Endothelial cell of umbilical vein (primary cell): Measurements from ENCODE around the gene WHRN. TPM values are rescaled to one million over a fixed set of nuclear protein-coding genes. Genes with fewer than 3 reads are reported as not detected.

Experiments
- BruUV-seq: library from RNA; stranded (reverse); fragments of 400-500 nt; replicated peaks from 2 replicates; lab custom pipeline; 2021; lab: Mats Ljungman, UMichigan
- CTCF ChIA-PET: fragments of 300-600, 350-600 bp; sonication (Branson Sonifier 250); formaldehyde crosslinking; loops from one replicate; lab custom pipeline; 2021; ENCODE audit warnings: antibody characterized with exemption, inconsistent platforms; lab: Charles Lee
- POLR2A ChIA-PET: fragments of 300-600, 350-600 bp; sonication (Branson Sonifier 250); formaldehyde crosslinking; loops from one replicate; lab custom pipeline; 2021; ENCODE audit warnings: antibody characterized with exemption, inconsistent platforms; lab: Charles Lee
- DNase-seq: peaks from one replicate; pipeline ENCODE4 v3.0.0-alpha.2; 2011; ENCODE audit warnings: low read depth, low spot score
- FAIRE-seq: peaks from 2 replicates; lab custom pipeline; 2011; peaks lifted over from hg19 to GRCh38; lab: Jason Lieb, UNC
- H2AFZ ChIP-seq: 2 replicates; pipeline ENCODE4 v1.6.0; 2012; ENCODE audit warnings: low read depth, low read length, control low read depth, inconsistent platforms
- H3K27ac ChIP-seq: 2 replicates; pipeline ENCODE4 v1.5.1; 2011; ENCODE audit warnings: low read depth, mild to moderate bottlenecking, control low read depth, low read length, moderate library complexity; ENCODE audit not compliant: insufficient read depth
- H3K27me3 ChIP-seq, 2 experiments: 2 replicates each; pipeline versions ENCODE4 v1.6.0 to v1.6.1; 2011; ENCODE audit warnings: low read length in 2 of 2, mixed read lengths in 1 of 2; ENCODE audit not compliant: control insufficient read depth in 2 of 2, insufficient read depth in 2 of 2
- H3K36me3 ChIP-seq, 2 experiments: 2 replicates in 1 of 2; 3 replicates in 1 of 2; pipeline ENCODE4 v1.5.1; 2011; ENCODE audit warnings: low read length in 2 of 2, mild to moderate bottlenecking in 1 of 2, moderate library complexity in 1 of 2; ENCODE audit not compliant: control insufficient read depth in 2 of 2, insufficient read depth in 2 of 2; ENCODE audit errors: extremely low read depth in 1 of 2
- H3K4me1 ChIP-seq: 3 replicates; pipeline ENCODE4 v1.5.1; 2011; ENCODE audit warnings: mild to moderate bottlenecking, low read length; ENCODE audit not compliant: control insufficient read depth, insufficient read depth; ENCODE audit errors: extremely low read depth
- H3K4me2 ChIP-seq: 2 replicates; pipeline ENCODE4 v1.6.1; 2011; ENCODE audit warnings: low read length, control low read depth, mixed read lengths; ENCODE audit not compliant: insufficient read depth
- H3K4me3 ChIP-seq, 3 experiments: fragments of 200-600 bp in 1 of 3; sonication (generic), shearing (Covaris generic) in 1 of 3; replicated peaks in 1 of 3; 2 replicates each; pipeline ENCODE4 v1.5.1; 2011 to 2016; ENCODE audit warnings: control low read depth in 3 of 3, low read length in 3 of 3, mild to moderate bottlenecking in 2 of 3, inconsistent platforms in 1 of 3, low read depth in 1 of 3, moderate library complexity in 1 of 3; ENCODE audit not compliant: insufficient read depth in 1 of 3
- H3K79me2 ChIP-seq: 2 replicates; pipeline ENCODE4 v1.6.0; 2012; ENCODE audit warnings: low read length, inconsistent platforms; ENCODE audit not compliant: control insufficient read depth, insufficient read depth
- H3K9ac ChIP-seq: replicated peaks from 2 replicates; pipeline ENCODE3; 2011; ENCODE audit warnings: low read length, control low read depth; ENCODE audit not compliant: insufficient read depth; ENCODE audit errors: extremely low read depth
- H3K9me1 ChIP-seq: replicated peaks from 3 replicates; pipeline ENCODE4 v1.6.0; 2011; ENCODE audit warnings: mild to moderate bottlenecking, low read length; ENCODE audit not compliant: control insufficient read depth, insufficient read depth; ENCODE audit errors: extremely low read depth
- H3K9me3 ChIP-seq: replicated peaks from 2 replicates; pipeline ENCODE4 v1.5.1; 2012; ENCODE audit warnings: low read length, inconsistent platforms; ENCODE audit not compliant: control insufficient read depth, insufficient read depth
- H4K20me1 ChIP-seq: replicated peaks from 2 replicates; pipeline ENCODE3; 2011; ENCODE audit warnings: mild to moderate bottlenecking, low read length; ENCODE audit not compliant: control insufficient read depth, insufficient read depth; ENCODE audit errors: extremely low read depth
- CTCF ChIP-seq, 2 donors: IDR thresholded peaks; 1 replicate in 1 of 2; 2 replicates in 1 of 2; pipeline ENCODE4 v1.5.1; 2011; ENCODE audit warnings: low read length in 2 of 2, mild to moderate bottlenecking in 2 of 2, moderate library complexity in 2 of 2, control low read depth in 1 of 2, inconsistent platforms in 1 of 2, low read depth in 1 of 2; ENCODE audit not compliant: insufficient read depth in 1 of 2; ENCODE audit errors: extremely low read depth in 1 of 2
- EZH2 ChIP-seq: IDR thresholded peaks from 2 replicates; pipeline ENCODE4 v1.6.1; 2012; ENCODE audit warnings: borderline replicate concordance, low read depth, mild to moderate bottlenecking, moderate library complexity, low read length, inconsistent platforms; ENCODE audit not compliant: severe bottlenecking
- FOS ChIP-seq: IDR thresholded peaks from 2 replicates; pipeline ENCODE4 v1.6.1; 2011; ENCODE audit warnings: mild to moderate bottlenecking, low read length, moderate library complexity, borderline replicate concordance; ENCODE audit not compliant: insufficient read depth
- GATA2 ChIP-seq: IDR thresholded peaks from 2 replicates; pipeline ENCODE4 v1.7.0; 2011; ENCODE audit warnings: low read depth, mild to moderate bottlenecking, moderate library complexity, mixed read lengths, low read length; ENCODE audit not compliant: insufficient read length, insufficient read depth
- JUN ChIP-seq: IDR thresholded peaks from 2 replicates; pipeline ENCODE4 v1.6.1; 2011; ENCODE audit warnings: borderline replicate concordance, low read depth; ENCODE audit not compliant: insufficient read length, insufficient read depth
- MAX ChIP-seq: IDR thresholded peaks from 2 replicates; pipeline ENCODE4 v1.6.1; 2011; ENCODE audit not compliant: insufficient read depth, insufficient read length
- MYC ChIP-seq: IDR thresholded peaks from one replicate; pipeline ENCODE4 v1.6.1; 2011; ENCODE audit warnings: mild to moderate bottlenecking, low read depth, low read length
- POLR2A ChIP-seq: IDR thresholded peaks from 2 replicates; pipeline ENCODE4 v1.6.1; 2012; ENCODE audit warnings: low read depth, mild to moderate bottlenecking, control low read depth, low read length
- POLR2AphosphoS5 ChIP-seq: IDR thresholded peaks from 2 replicates; pipeline ENCODE4 v1.6.1; 2012; ENCODE audit warnings: low read depth, mild to moderate bottlenecking, control low read depth, low read length, moderate library complexity; ENCODE audit not compliant: insufficient read depth
- dilution Hi-C: fragments of 300-500 bp; cut with MboI; formaldehyde crosslinking; loops from one replicate; pipeline ENCODE4 v1.15.0; 2019; ENCODE audit warnings: low sequenced_read_pairs; ENCODE audit not compliant: extremely low pct_ligation_motif_present
- intact Hi-C: fragments of 100-400 bp; cut with micrococcal nuclease; formaldehyde crosslinking; loops from one replicate; pipeline ENCODE4 v1.10.0; 2022
- polyA plus RNA-seq, 4 experiments: library from polyadenylated mRNA; depleted of rRNA in 3 of 4; stranded (reverse) in 3 of 4; unstranded in 1 of 4; fragments of >200 nt; gene quantifications; 2 replicates each; pipeline versions ENCODE4 v1.2.1 to v1.2.3, GENCODE V29; 2011 to 2012; ENCODE audit warnings: missing spikeins in 1 of 4
- total RNA-seq: library from RNA; stranded (reverse); gene quantifications from 2 replicates; pipeline ENCODE4 v1.2.3, GENCODE V29; 2021

The WHRN gene
- total and polyA plus RNA-seq, 2 donors (not counting 3 experiments of a cell fraction or from before 2014, with no cell fraction given), result 0.35 to 0.69 TPM

GRCh38 chr9:114501796-114502682 is 3.2 kb downstream of the WHRN start:
- no peaks in the 10 kb centered on the region for H3K9me3 ChIP-seq
- TF ChIP-seq POLR2A (no peak), FOS (no peak), JUN (no peak), GATA2 (no peak), MAX (no peak), POLR2AphosphoS5 (no peak), MYC (no peak), EZH2 (no peak), CTCF (IDR thresholded peaks at IDR 0.05; ENCODE audit: extremely low read depth in 1 of 2, insufficient read depth in 1 of 2, low read depth in 1 of 2, low read length in 2 of 2) (no peak)
- no peaks in the 10 kb centered on the region for H3K36me3 ChIP-seq
- H3K4me2 ChIP-seq, result no peak overlapping the region
- no peaks in the 10 kb centered on the region for H3K9me1 ChIP-seq
- no peak overlapping the region for H3K4me3 ChIP-seq
- dilution Hi-C loops, result no loop called here
- no peak overlapping the region for H3K9ac ChIP-seq
- H2AFZ ChIP-seq, result no peak overlapping the region
- H3K27me3 ChIP-seq, result peaks cover 45 to 75% of the 10 kb centered on the region in 2 experiments
- BruUV-seq, result no TSS peak
- no peak for DNase-seq
- H4K20me1 ChIP-seq, result no peaks in the 10 kb centered on the region
- ChIA-PET POLR2A (no interaction called here), CTCF (interaction anchor here (0.9 to 4.0 kb wide), 8 partner anchors 9 to 151 kb away, joined by 3 to 31 read pairs (median 4); no protein-coding TSS in a partner anchor)
- intact Hi-C loops, result loop anchor here (10.0 kb wide), 1 partner anchor 167 kb away; no protein-coding TSS in a partner anchor
- no peak overlapping the region for H3K27ac ChIP-seq
- no peaks in the 10 kb centered on the region for H3K79me2 ChIP-seq
- H3K4me1 ChIP-seq, result peaks cover 6% of the 10 kb centered on the region
- FAIRE-seq, result no peak
